Neural cell (in vitro differentiated cells): Measurements from ENCODE around the gene LRRC19.

Source experiments
- CTCF ChIP-seq: fragments of 450-650 bp; IDR thresholded peaks from 2 replicates; pipeline ENCODE4 v1.5.1; 2014; ENCODE audit warnings: antibody characterized with exemption, mild to moderate bottlenecking, moderate library complexity; ENCODE audit not compliant: poor library complexity, severe bottlenecking
- EP300 ChIP-seq: fragments of 450-650 bp; conservative IDR thresholded peaks from 2 replicates; pipeline ENCODE4 v1.6.1; 2014; ENCODE audit warnings: antibody characterized with exemption, mild to moderate bottlenecking, moderate library complexity; ENCODE audit not compliant: poor library complexity, severe bottlenecking
- EZH2 ChIP-seq: fragments of 200-600, 300-800 bp; shearing (Covaris generic), sonication (generic); IDR thresholded peaks from 2 replicates; pipeline ENCODE4 v1.6.1; 2014; ENCODE audit warnings: antibody characterized with exemption, low read length, borderline replicate concordance, mild to moderate bottlenecking; ENCODE audit not compliant: insufficient read depth, poor library complexity, severe bottlenecking
- MXI1 ChIP-seq: fragments of 450-650 bp; conservative IDR thresholded peaks from 2 replicates; pipeline ENCODE4 v1.6.1; 2014; ENCODE audit warnings: antibody characterized with exemption, mild to moderate bottlenecking; ENCODE audit not compliant: poor library complexity, severe bottlenecking
- POLR2AphosphoS5 ChIP-seq: IDR thresholded peaks from 2 replicates; pipeline ENCODE4 v1.6.1; 2012
- RAD21 ChIP-seq: fragments of 450-650 bp; conservative IDR thresholded peaks from 2 replicates; pipeline ENCODE4 v1.6.1; 2014; ENCODE audit warnings: antibody characterized with exemption, mild to moderate bottlenecking, moderate library complexity
- REST ChIP-seq: IDR thresholded peaks from 2 replicates; pipeline ENCODE4 v1.6.1; 2012; ENCODE audit warnings: borderline replicate concordance

GRCh38 chr9:27043176-27043575, 37.7 kb upstream of the LRRC19 start:
- TF ChIP-seq CTCF (no peak), POLR2AphosphoS5 (no peak), EZH2 (no peak), RAD21 (no peak), EP300 (no peak), MXI1 (no peak), REST (no peak)
